ENCODE measurements around the gene ITGA1. TPM values are rescaled to one million over a fixed set of nuclear protein-coding genes. Genes with fewer than 3 reads are reported as not detected.

The ITGA1 gene
- total RNA-seq, 4 donors from 2014 or later, result 41.8 to 94.0 (median 69.6) TPM

- Histone ChIP-seq H3K4me1 (no peaks in the 10 kb centered on the region), H3K27ac (no peak overlapping the region), H3K27me3 (no peaks in the 10 kb centered on the region), H3K9me3 (no peaks in the 10 kb centered on the region), H3K36me3 (no peaks in the 10 kb centered on the region), H3K4me3 (no peak overlapping the region)
- TF ChIP-seq POLR2A (IDR thresholded peaks at IDR 0.05) (no peak), CTCF (IDR thresholded peaks at IDR 0.05) (no peak)
- DNase-seq, result no peak
- intact Hi-C loops (cut with DNase I; ENCODE audit: low total_unique reads), result no loop called here
Measured at GRCh38 chr5:53008751-53009150, 221.0 kb downstream of the ITGA1 start.

Small RNAs within 50 kb of the gene (small RNA-seq; reads per million reads assigned to genes)
- gene B3GNTL1P1, result not detected

Other genes with a start within 250 kb of the ITGA1 start
- 10 to 100 TPM; 16.5 to 35.8 (median 24.6) TPM for gene PELO, start within 50 bp of the ITGA1 start, total RNA-seq
- gene ITGA2, start 201.4 kb downstream of the ITGA1 start, total RNA-seq, result 10 to 100 TPM in 1 of 4 donors, 1 to 10 TPM in 3; 1.3 to 22.4 (median 4.5) TPM